DND-41 (cell line): ENCODE data around the gene TMEM154.

Source experiments
- ATAC-seq: fragments of 200-7000 bp; cut with Tn5 transposase; 3 replicates; pipeline ENCODE4 v1.9.1; 2021; ENCODE audit warnings: low read depth; ENCODE audit not compliant: insufficient read depth
- DNase-seq: peaks from one replicate; pipeline ENCODE4 v3.0.0-alpha.2; 2020
- H2AFZ ChIP-seq: 2 replicates; pipeline ENCODE4 v1.6.0; 2012; ENCODE audit warnings: low read depth, low read length
- H3K27ac ChIP-seq: 2 replicates; pipeline ENCODE4 v1.5.1; 2012; ENCODE audit warnings: low read length, inconsistent platforms
- H3K27me3 ChIP-seq: fragments of 200-600 bp; sonication (generic); 2 replicates; pipeline ENCODE4 v1.6.0; 2012; ENCODE audit warnings: low read length, mild to moderate bottlenecking, inconsistent platforms; ENCODE audit not compliant: insufficient read depth, poor library complexity
- H3K36me3 ChIP-seq: 2 replicates; pipeline ENCODE4 v1.5.1; 2012; ENCODE audit warnings: low read length, inconsistent platforms; ENCODE audit not compliant: insufficient read depth
- H3K4me1 ChIP-seq: 2 replicates; pipeline ENCODE4 v1.5.1; 2012; ENCODE audit warnings: mild to moderate bottlenecking, low read length; ENCODE audit not compliant: insufficient read depth
- H3K4me2 ChIP-seq: 2 replicates; pipeline ENCODE4 v1.6.0; 2012; ENCODE audit warnings: mild to moderate bottlenecking, moderate library complexity, low read length, inconsistent platforms; ENCODE audit not compliant: insufficient read depth
- H3K4me3 ChIP-seq, 2 experiments: fragments of 200-600 bp in 1 of 2; shearing (Covaris generic) in 1 of 2; 2 replicates each; pipeline ENCODE4 v1.5.1; 2012 to 2016; ENCODE audit warnings: inconsistent platforms in 2 of 2, low read length in 2 of 2, mild to moderate bottlenecking in 2 of 2, low read depth in 1 of 2, moderate library complexity in 1 of 2
- H3K79me2 ChIP-seq: 2 replicates; pipeline ENCODE4 v1.6.0; 2012; ENCODE audit warnings: low read length, inconsistent platforms; ENCODE audit not compliant: insufficient read depth
- H3K9ac ChIP-seq: 2 replicates; pipeline ENCODE4 v1.6.0; 2012; ENCODE audit warnings: low read depth, mild to moderate bottlenecking, inconsistent platforms, low read length, moderate library complexity
- H3K9me3 ChIP-seq: 2 replicates; pipeline ENCODE4 v1.5.1; 2012; ENCODE audit warnings: low read length, moderate library complexity, mild to moderate bottlenecking, inconsistent platforms; ENCODE audit not compliant: insufficient read depth, severe bottlenecking
- H4K20me1 ChIP-seq: 2 replicates; pipeline ENCODE4 v1.6.0; 2012; ENCODE audit warnings: low read length; ENCODE audit not compliant: insufficient read depth
- EZH2 ChIP-seq: IDR thresholded peaks from 3 replicates; pipeline ENCODE4 v1.6.1; 2012; ENCODE audit warnings: borderline replicate concordance, low read depth, mild to moderate bottlenecking, moderate library complexity, low read length, inconsistent platforms; ENCODE audit not compliant: severe bottlenecking
- TF ChIP-seq, protein P1 (sequence below): IDR thresholded peaks from 2 replicates; pipeline ENCODE4 v1.5.1; 2012; ENCODE audit warnings: borderline replicate concordance, low read length, moderate library complexity, mild to moderate bottlenecking; ENCODE audit not compliant: poor library complexity, severe bottlenecking; ENCODE audit errors: extremely low read depth

The TMEM154 gene

DNA sequence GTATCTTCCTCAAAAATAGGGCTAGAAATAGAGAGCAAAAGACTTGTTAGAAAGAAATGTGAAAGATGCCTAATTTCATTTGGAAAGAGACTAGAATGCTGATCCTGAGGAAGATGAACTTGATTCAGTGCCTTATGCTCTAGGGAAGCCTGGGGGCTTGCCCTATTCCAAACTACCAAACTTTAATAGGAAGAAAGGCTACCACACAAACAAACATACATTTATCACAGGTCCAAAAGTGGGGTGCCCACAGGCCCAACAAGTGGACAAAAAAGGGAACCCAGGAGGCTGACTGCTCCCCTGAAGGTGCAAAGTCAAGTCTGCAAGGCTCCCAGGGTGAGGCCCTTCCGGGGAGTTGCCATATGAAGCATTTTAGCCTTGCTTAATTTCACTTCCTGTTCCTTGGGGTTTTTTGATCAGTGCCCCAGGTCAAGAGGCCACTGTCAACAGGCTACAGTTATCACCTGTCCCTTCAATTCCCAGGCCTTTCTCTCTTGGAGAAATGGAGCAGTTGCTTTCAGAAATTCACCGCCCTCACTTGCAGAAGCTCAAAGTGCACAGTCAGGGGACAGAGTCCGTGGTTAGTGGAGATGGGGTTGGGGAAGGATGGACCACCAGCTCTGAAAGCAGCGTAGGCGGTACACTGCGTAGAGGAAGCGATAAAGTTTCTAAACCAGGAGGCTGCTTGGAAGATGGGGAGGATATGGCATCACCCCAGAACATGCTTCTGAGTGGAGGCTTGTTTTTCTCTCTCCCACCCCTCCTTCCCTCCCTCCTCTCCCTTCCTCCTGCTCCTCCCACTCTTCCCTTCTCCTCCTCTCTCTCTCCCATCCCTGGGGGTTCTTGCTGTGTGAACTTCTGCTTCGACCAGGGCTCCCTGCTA is 36.4 kb downstream of the TMEM154 start:
- Histone ChIP-seq H3K9me3 (no peaks in the 10 kb centered on the region), H4K20me1 (no peaks in the 10 kb centered on the region), H3K79me2 (no peaks in the 10 kb centered on the region), H3K27ac (no peak overlapping the region), H3K27me3 (no peaks in the 10 kb centered on the region), H3K36me3 (0 out of 2 replicates have a peak, but pooled peaks cover 3% of the 10 kb centered on the region), H3K4me2 (no peak overlapping the region), H3K9ac (no peak overlapping the region), H2AFZ (no peak overlapping the region), H3K4me1 (no peaks in the 10 kb centered on the region), H3K4me3 (no peak overlapping the region)
- ATAC-seq (peak; percentile 50; the same call in 2 of the 3 replicates), DNase-seq (no peak)
- no peak for TF ChIP-seq EZH2
- TF ChIP-seq, protein P1, sequence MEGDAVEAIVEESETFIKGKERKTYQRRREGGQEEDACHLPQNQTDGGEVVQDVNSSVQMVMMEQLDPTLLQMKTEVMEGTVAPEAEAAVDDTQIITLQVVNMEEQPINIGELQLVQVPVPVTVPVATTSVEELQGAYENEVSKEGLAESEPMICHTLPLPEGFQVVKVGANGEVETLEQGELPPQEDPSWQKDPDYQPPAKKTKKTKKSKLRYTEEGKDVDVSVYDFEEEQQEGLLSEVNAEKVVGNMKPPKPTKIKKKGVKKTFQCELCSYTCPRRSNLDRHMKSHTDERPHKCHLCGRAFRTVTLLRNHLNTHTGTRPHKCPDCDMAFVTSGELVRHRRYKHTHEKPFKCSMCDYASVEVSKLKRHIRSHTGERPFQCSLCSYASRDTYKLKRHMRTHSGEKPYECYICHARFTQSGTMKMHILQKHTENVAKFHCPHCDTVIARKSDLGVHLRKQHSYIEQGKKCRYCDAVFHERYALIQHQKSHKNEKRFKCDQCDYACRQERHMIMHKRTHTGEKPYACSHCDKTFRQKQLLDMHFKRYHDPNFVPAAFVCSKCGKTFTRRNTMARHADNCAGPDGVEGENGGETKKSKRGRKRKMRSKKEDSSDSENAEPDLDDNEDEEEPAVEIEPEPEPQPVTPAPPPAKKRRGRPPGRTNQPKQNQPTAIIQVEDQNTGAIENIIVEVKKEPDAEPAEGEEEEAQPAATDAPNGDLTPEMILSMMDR, result no peak

DNA sequence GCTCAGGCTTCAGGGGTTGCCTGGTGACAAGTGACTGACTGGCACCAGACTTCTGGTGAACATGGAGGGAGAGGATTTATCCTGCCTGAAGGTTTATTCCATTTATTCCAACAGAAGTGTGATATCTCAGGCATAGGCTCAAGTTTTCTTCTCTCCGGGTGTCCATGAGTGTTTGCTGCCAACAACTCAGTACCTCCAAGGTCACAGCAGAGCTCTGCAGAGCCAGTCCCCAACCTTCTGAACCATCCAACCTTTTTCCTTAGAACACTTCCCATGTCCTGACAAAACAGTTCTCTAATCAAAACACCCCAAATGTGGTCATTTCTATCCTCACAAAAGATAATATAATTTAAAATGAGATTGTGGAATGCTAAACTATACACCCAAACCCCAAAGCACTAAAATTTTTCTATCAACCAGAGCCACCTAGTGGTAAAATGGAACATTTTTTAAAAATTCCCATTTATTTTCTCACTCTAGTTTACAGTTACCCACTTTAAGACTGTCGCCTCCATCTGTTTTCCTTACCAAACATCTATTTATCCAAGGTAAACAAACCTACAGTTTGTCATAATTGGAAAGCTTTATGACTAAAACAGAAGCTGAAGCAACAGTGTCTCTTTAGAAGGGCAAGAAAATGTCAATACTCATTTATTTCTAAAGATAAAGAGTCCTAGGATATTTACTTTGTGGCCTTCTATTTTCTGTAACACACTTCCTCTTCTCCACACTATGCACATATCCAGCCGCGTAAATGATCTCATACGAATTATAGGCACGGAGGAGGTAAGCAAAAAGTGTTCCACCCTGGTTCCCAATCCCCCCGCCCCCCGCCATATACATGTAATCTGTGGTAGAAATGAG is 39.5 kb downstream of the TMEM154 start:
- Histone ChIP-seq H3K36me3 (0 out of 2 replicates have a peak, but pooled peaks cover 3% of the 10 kb centered on the region), H3K9ac (no peak overlapping the region), H2AFZ (no peak overlapping the region), H3K4me1 (no peaks in the 10 kb centered on the region), H4K20me1 (no peaks in the 10 kb centered on the region), H3K9me3 (no peaks in the 10 kb centered on the region), H3K27me3 (no peaks in the 10 kb centered on the region), H3K4me3 (no peak overlapping the region), H3K79me2 (no peaks in the 10 kb centered on the region), H3K4me2 (no peak overlapping the region), H3K27ac (no peak overlapping the region)
- TF ChIP-seq, protein P1, result peak; percentile 67
- TF ChIP-seq EZH2, result no peak
- DNase-seq (no peak), ATAC-seq (peak; percentile 71; the same call in 2 of the 3 replicates)

DNA sequence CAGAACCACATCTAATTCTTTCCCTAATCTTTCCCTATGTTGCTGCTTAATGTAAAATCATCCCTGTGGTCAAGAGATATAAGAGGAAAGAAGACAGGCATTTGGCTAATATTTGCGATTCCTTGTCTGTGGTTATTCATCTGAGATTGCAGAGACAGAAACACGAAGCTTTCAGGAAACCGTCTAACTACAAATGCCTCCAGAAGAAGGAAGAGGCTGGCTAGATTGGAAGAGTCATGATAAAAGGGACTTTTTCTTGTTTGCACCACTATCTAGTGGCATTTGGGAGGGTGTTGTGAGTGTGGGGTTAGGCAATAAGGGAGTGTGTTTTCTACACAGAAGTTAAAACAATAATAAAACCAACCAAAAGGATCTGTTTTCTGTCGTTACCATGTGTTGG is 43.9 kb downstream of the TMEM154 start:
- Histone ChIP-seq H3K4me2 (no peak overlapping the region), H3K36me3 (peaks cover 3% of the 10 kb centered on the region; the same call in 1 of the 2 replicates), H3K4me1 (no peaks in the 10 kb centered on the region), H3K9me3 (no peaks in the 10 kb centered on the region), H4K20me1 (no peaks in the 10 kb centered on the region), H2AFZ (no peak overlapping the region), H3K4me3 (no peak overlapping the region), H3K27me3 (no peaks in the 10 kb centered on the region), H3K27ac (no peak overlapping the region), H3K79me2 (no peaks in the 10 kb centered on the region), H3K9ac (no peak overlapping the region)
- TF ChIP-seq, protein P1, result no peak
- no peak for TF ChIP-seq EZH2
- ATAC-seq, result no peak
- DNase-seq, result no peak
